Muscle layer of duodenum (tissue), 2 donors: Measurements from ENCODE around the gene DIP2C.

ENCODE experiments used
- H3K27ac ChIP-seq: one replicate; pipeline ENCODE4 v1.7.0; 2013; ENCODE audit warnings: mild to moderate bottlenecking, low read length
- H3K27me3 ChIP-seq: one replicate; pipeline ENCODE4 v1.7.0; 2013; ENCODE audit warnings: low read depth, mild to moderate bottlenecking, control low read depth, low read length
- H3K36me3 ChIP-seq, 2 donors: one replicate each; pipeline ENCODE4 v1.7.0; 2013; ENCODE audit warnings: low read length in 2 of 2, control low read depth in 1 of 2, mild to moderate bottlenecking in 1 of 2; ENCODE audit not compliant: insufficient read depth in 2 of 2, control insufficient read depth in 1 of 2
- H3K4me1 ChIP-seq, 2 donors: one replicate each; pipeline ENCODE4 v1.7.0; 2013; ENCODE audit warnings: low read length in 2 of 2, mild to moderate bottlenecking in 2 of 2, control low read depth in 1 of 2, moderate library complexity in 1 of 2; ENCODE audit not compliant: insufficient read depth in 2 of 2, control insufficient read depth in 1 of 2
- H3K4me3 ChIP-seq, 2 donors: one replicate each; pipeline ENCODE4 v1.7.0; 2013; ENCODE audit warnings: low read length in 2 of 2, low read depth in 1 of 2, mild to moderate bottlenecking in 1 of 2
- H3K9me3 ChIP-seq, 2 donors: one replicate each; pipeline ENCODE4 v1.7.0; 2013; ENCODE audit warnings: low read length in 2 of 2, control low read depth in 1 of 2, mild to moderate bottlenecking in 1 of 2; ENCODE audit not compliant: control insufficient read depth in 1 of 2
- donor health status: healthy.

The DIP2C gene

GRCh38 chr10:241451-241850, 448.0 kb downstream of the DIP2C start:
- H3K4me3 ChIP-seq: no peak overlapping the region
- H3K27ac ChIP-seq: no peak overlapping the region
- peaks cover 24 to 30% of the 10 kb centered on the region in 2 donors for H3K36me3 ChIP-seq
- no peaks in the 10 kb centered on the region for H3K9me3 ChIP-seq
- H3K27me3 ChIP-seq: no peaks in the 10 kb centered on the region
- H3K4me1 ChIP-seq: peaks cover 0 to 4% of the 10 kb centered on the region in 2 donors

GRCh38 chr10:239109-239508, 450.4 kb downstream of the DIP2C start:
- Histone ChIP-seq H3K4me3 (no peak overlapping the region), H3K36me3 (peaks cover 16 to 19% of the 10 kb centered on the region in 2 donors), H3K27ac (no peak overlapping the region), H3K27me3 (no peaks in the 10 kb centered on the region), H3K9me3 (no peaks in the 10 kb centered on the region), H3K4me1 (peaks cover 0 to 8% of the 10 kb centered on the region in 2 donors)

- no peaks in the 10 kb centered on the region for H3K27me3 ChIP-seq
- H3K36me3 ChIP-seq: peaks cover 6 to 12% of the 10 kb centered on the region in 2 donors
- no peak overlapping the region for H3K4me3 ChIP-seq
- H3K27ac ChIP-seq: no peak overlapping the region
- H3K4me1 ChIP-seq: peaks cover 0 to 4% of the 10 kb centered on the region in 2 donors
- H3K9me3 ChIP-seq: no peaks in the 10 kb centered on the region
Observed at GRCh38 chr10:235915-236314, 453.6 kb downstream of the DIP2C start.

GRCh38 chr10:234708-235406, 454.6 kb downstream of the DIP2C start:
- Histone ChIP-seq H3K4me1 (peaks cover 0 to 4% of the 10 kb centered on the region in 2 donors), H3K36me3 (peaks cover 6 to 9% of the 10 kb centered on the region in 2 donors), H3K27ac (no peak overlapping the region), H3K4me3 (no peak overlapping the region), H3K9me3 (no peaks in the 10 kb centered on the region), H3K27me3 (no peaks in the 10 kb centered on the region)

- H3K27ac ChIP-seq: no peak overlapping the region
- peaks cover 0 to 7% of the 10 kb centered on the region in 2 donors for H3K36me3 ChIP-seq
- H3K4me1 ChIP-seq: peaks cover 0 to 4% of the 10 kb centered on the region in 2 donors
- H3K27me3 ChIP-seq: no peaks in the 10 kb centered on the region
- no peaks in the 10 kb centered on the region for H3K9me3 ChIP-seq
- no peak overlapping the region for H3K4me3 ChIP-seq
Observed at GRCh38 chr10:232878-233277, 456.6 kb downstream of the DIP2C start.

GRCh38 chr10:232061-232460, 457.4 kb downstream of the DIP2C start:
- peaks cover 0 to 4% of the 10 kb centered on the region in 2 donors for H3K4me1 ChIP-seq
- H3K4me3 ChIP-seq: no peak overlapping the region
- no peak overlapping the region for H3K27ac ChIP-seq

GRCh38 chr10:230758-231157, 458.7 kb downstream of the DIP2C start:
- H3K27ac ChIP-seq: no peak overlapping the region
- H3K27me3 ChIP-seq: no peaks in the 10 kb centered on the region
- no peak overlapping the region for H3K4me3 ChIP-seq
- H3K4me1 ChIP-seq: peaks cover 0 to 4% of the 10 kb centered on the region in 2 donors
- H3K9me3 ChIP-seq: no peaks in the 10 kb centered on the region
- no peaks in the 10 kb centered on the region for H3K36me3 ChIP-seq

More at GRCh38 chr10:232061-232460, 457.4 kb downstream of the DIP2C start:
- Histone ChIP-seq H3K36me3 (no peaks in the 10 kb centered on the region), H3K9me3 (no peaks in the 10 kb centered on the region), H3K27me3 (no peaks in the 10 kb centered on the region)

- Histone ChIP-seq H3K27me3 (no peaks in the 10 kb centered on the region), H3K4me1 (no peaks in the 10 kb centered on the region), H3K4me3 (no peak overlapping the region), H3K27ac (no peak overlapping the region), H3K9me3 (no peaks in the 10 kb centered on the region), H3K36me3 (no peaks in the 10 kb centered on the region)
Observed at GRCh38 chr10:228366-228765, 461.1 kb downstream of the DIP2C start.

- Histone ChIP-seq H3K4me1 (no peaks in the 10 kb centered on the region), H3K4me3 (no peak overlapping the region), H3K27me3 (no peaks in the 10 kb centered on the region), H3K9me3 (no peaks in the 10 kb centered on the region), H3K36me3 (no peaks in the 10 kb centered on the region), H3K27ac (no peak overlapping the region)
Observed at GRCh38 chr10:227014-227413, 462.5 kb downstream of the DIP2C start.

GRCh38 chr10:226018-226417, 463.4 kb downstream of the DIP2C start:
- no peaks in the 10 kb centered on the region for H3K9me3 ChIP-seq
- no peaks in the 10 kb centered on the region for H3K27me3 ChIP-seq
- H3K4me1 ChIP-seq: no peaks in the 10 kb centered on the region
- H3K27ac ChIP-seq: no peak overlapping the region
- no peaks in the 10 kb centered on the region for H3K36me3 ChIP-seq
- H3K4me3 ChIP-seq: no peak overlapping the region

GRCh38 chr10:224571-224970, 464.9 kb downstream of the DIP2C start:
- no peak overlapping the region for H3K4me3 ChIP-seq
- H3K27me3 ChIP-seq: no peaks in the 10 kb centered on the region
- H3K27ac ChIP-seq: no peak overlapping the region
- peaks cover 0 to 5% of the 10 kb centered on the region in 2 donors for H3K4me1 ChIP-seq
- H3K9me3 ChIP-seq: no peaks in the 10 kb centered on the region
- no peaks in the 10 kb centered on the region for H3K36me3 ChIP-seq
